Chondrocyte (in vitro differentiated cells): ENCODE data around the gene HBZ. TPM values are rescaled to one million over a fixed set of nuclear protein-coding genes. Genes with fewer than 3 reads are reported as not detected.

Experiments
- DNase-seq: peaks from one replicate; pipeline ENCODE4 v3.0.0; 2021; ENCODE audit warnings: mixed read lengths, low spot score
- H3K27ac Mint-ChIP-seq: one replicate; pipeline ENCODE4 v1.8.0; 2021; ENCODE audit warnings: mild to moderate bottlenecking, moderate library complexity, mixed read lengths; ENCODE audit not compliant: unreplicated experiment
- H3K27me3 Mint-ChIP-seq: 2 replicates; pipeline ENCODE4 v1.8.0; 2021; ENCODE audit warnings: low read depth, mixed read lengths
- H3K36me3 Mint-ChIP-seq: 2 replicates; pipeline ENCODE4 v1.8.0; 2021; ENCODE audit warnings: low read depth, mixed read lengths
- H3K4me1 Mint-ChIP-seq: 2 replicates; pipeline ENCODE4 v1.8.0; 2021; ENCODE audit warnings: low read depth, mild to moderate bottlenecking, mixed read lengths
- H3K4me3 Mint-ChIP-seq: one replicate; pipeline ENCODE4 v1.8.0; 2021; ENCODE audit warnings: mild to moderate bottlenecking, moderate library complexity, mixed read lengths; ENCODE audit not compliant: unreplicated experiment
- H3K9me3 Mint-ChIP-seq: 2 replicates; pipeline ENCODE4 v1.8.0; 2021; ENCODE audit warnings: low read depth, mixed read lengths
- CTCF ChIP-seq: fragments of 200-600 bp; sonication (generic); IDR thresholded peaks from 2 replicates; pipeline ENCODE4 v1.5.0; 2021; ENCODE audit warnings: antibody characterized with exemption, mild to moderate bottlenecking, moderate library complexity
- total RNA-seq: library from RNA; stranded (reverse); gene quantifications from 3 replicates; pipeline ENCODE4 v1.2.1, GENCODE V29; 2021

HBZ gene
- total RNA-seq, 1 donor from 2014 or later = not detected

- no peak for TF ChIP-seq CTCF
- no peak for DNase-seq
- peaks cover 4% of the 10 kb centered on the region for H3K36me3 Mint-ChIP-seq
These were observed 30.6 kb downstream of the HBZ start for GRCh38 chr16:183005-183404.

GRCh38 chr16:185213-185612 lies 32.8 kb downstream of the HBZ start:
- Mint-ChIP-seq H3K27me3 (no peaks in the 10 kb centered on the region), H3K4me3 (no peak overlapping the region), H3K27ac (no peak overlapping the region), H3K36me3 (peaks cover 20% of the 10 kb centered on the region), H3K4me1 (no peaks in the 10 kb centered on the region), H3K9me3 (no peaks in the 10 kb centered on the region)
- DNase-seq = no peak
- TF ChIP-seq CTCF = no peak

More at GRCh38 chr16:183005-183404, 30.6 kb downstream of the HBZ start:
- Mint-ChIP-seq H3K4me1 (no peaks in the 10 kb centered on the region), H3K4me3 (no peak overlapping the region), H3K27ac (no peak overlapping the region), H3K27me3 (peaks cover 9% of the 10 kb centered on the region), H3K9me3 (no peaks in the 10 kb centered on the region)

GRCh38 chr16:185691-186090 lies 33.2 kb downstream of the HBZ start:
- Mint-ChIP-seq H3K27ac (no peak overlapping the region), H3K9me3 (no peaks in the 10 kb centered on the region), H3K4me1 (no peaks in the 10 kb centered on the region), H3K27me3 (no peaks in the 10 kb centered on the region), H3K36me3 (peaks cover 20% of the 10 kb centered on the region), H3K4me3 (no peak overlapping the region)
- no peak for DNase-seq
- TF ChIP-seq CTCF = no peak

GRCh38 chr16:187330-187729 lies 34.9 kb downstream of the HBZ start:
- H3K27ac Mint-ChIP-seq = no peak overlapping the region
- no peaks in the 10 kb centered on the region for H3K4me1 Mint-ChIP-seq
- no peak overlapping the region for H3K4me3 Mint-ChIP-seq
- no peak for DNase-seq
- H3K9me3 Mint-ChIP-seq = no peaks in the 10 kb centered on the region
- no peak for TF ChIP-seq CTCF
- H3K36me3 Mint-ChIP-seq = peaks cover 32% of the 10 kb centered on the region
- H3K27me3 Mint-ChIP-seq = no peaks in the 10 kb centered on the region

- Mint-ChIP-seq H3K36me3 (peaks cover 36% of the 10 kb centered on the region), H3K4me3 (no peak overlapping the region), H3K9me3 (no peaks in the 10 kb centered on the region), H3K4me1 (no peaks in the 10 kb centered on the region), H3K27me3 (no peaks in the 10 kb centered on the region), H3K27ac (no peak overlapping the region)
- peak; percentile 47 for TF ChIP-seq CTCF
- DNase-seq = no peak
These were observed 36.2 kb downstream of the HBZ start for GRCh38 chr16:188674-189073.
